K562 (cell line): ENCODE data around the gene CCDC7. TPM values are rescaled to one million over a fixed set of nuclear protein-coding genes. Genes with fewer than 3 reads are reported as not detected.

Source experiments
- ATAC-seq: fragments of 200-7000 bp; cut with Tn5 transposase; 3 replicates; pipeline ENCODE4 v1.9.1; 2020; ENCODE audit warnings: moderate library complexity
- BruUV-seq: library from RNA; stranded (reverse); fragments of 400-500 nt; replicated peaks from 2 replicates; lab custom pipeline; 2021; lab: Mats Ljungman, UMichigan
- CTCF ChIA-PET: fragments of 300-600 bp; formaldehyde crosslinking; extraction: SDS; loops from one replicate; lab custom pipeline; 2021; ENCODE audit warnings: low intra/inter-chr PET ratio; lab: Yijun Ruan, JAX
- POLR2A ChIA-PET: fragments of 300-600, 350-650 bp; sonication (Branson Sonifier 250); formaldehyde crosslinking; extraction: SDS; loops from one replicate; lab custom pipeline; 2021; ENCODE audit warnings: antibody characterized with exemption, inconsistent platforms; lab: Yijun Ruan, JAX
- DNase-seq, 4 experiments: peaks; one replicate each; pipeline versions ENCODE4 v3.0.0 to v3.0.0-alpha.2; 2011 to 2018; ENCODE audit warnings: low spot score in 3 of 4, mixed read lengths in 3 of 4; ENCODE audit errors: extremely low read depth in 1 of 4
- FAIRE-seq: peaks from 2 replicates; lab custom pipeline; 2011; peaks lifted over from hg19 to GRCh38; lab: Jason Lieb, UNC
- H2AFZ ChIP-seq: 2 replicates; pipeline ENCODE4 v1.6.0; 2011; ENCODE audit warnings: low read depth, low read length, control low read depth, inconsistent platforms
- H3K27ac ChIP-seq: fragments of 200-600 bp; 3 replicates; pipeline ENCODE4 v1.8.0; 2011; ENCODE audit warnings: low read depth, mild to moderate bottlenecking, control low read depth, inconsistent platforms, low read length, moderate library complexity, mixed read lengths; ENCODE audit errors: extremely low read depth
- H3K27me3 ChIP-seq, 2 experiments: fragments of 300-600 bp in 1 of 2; 2 replicates in 1 of 2; 3 replicates in 1 of 2; pipeline versions ENCODE4 v1.6.0 to v1.8.0; 2011; ENCODE audit warnings: inconsistent platforms in 2 of 2, low read length in 2 of 2, mild to moderate bottlenecking in 1 of 2, mixed read lengths in 1 of 2, moderate library complexity in 1 of 2; ENCODE audit not compliant: control insufficient read depth in 2 of 2, insufficient read depth in 2 of 2
- H3K36me3 ChIP-seq: fragments of 300-600 bp; 3 replicates; pipeline ENCODE4 v1.8.0; 2011; ENCODE audit warnings: mild to moderate bottlenecking, low read length, inconsistent platforms; ENCODE audit not compliant: control insufficient read depth, insufficient read depth
- H3K4me1 ChIP-seq, 2 experiments: fragments of 200-600 bp in 1 of 2; replicated peaks in 1 of 2; 2 replicates in 1 of 2; 3 replicates in 1 of 2; pipeline versions ENCODE4 v1.5.1 to v1.8.0; 2011; ENCODE audit warnings: inconsistent platforms in 2 of 2, low read length in 2 of 2, mild to moderate bottlenecking in 1 of 2, mixed read lengths in 1 of 2, moderate library complexity in 1 of 2; ENCODE audit not compliant: control insufficient read depth in 2 of 2, insufficient read depth in 2 of 2
- H3K4me2 ChIP-seq: 2 replicates; pipeline ENCODE4 v1.6.1; 2011; ENCODE audit warnings: low read length, control low read depth, inconsistent platforms, mixed read lengths; ENCODE audit not compliant: insufficient read depth
- H3K4me3 ChIP-seq: fragments of 200-600 bp; sonication (generic), shearing (Covaris generic); 2 replicates; pipeline ENCODE4 v1.5.1; 2016; ENCODE audit warnings: control low read depth, inconsistent platforms
- H3K79me2 ChIP-seq: fragments of 200-600 bp; 3 replicates; pipeline ENCODE4 v1.8.0; 2011; ENCODE audit warnings: low read length, inconsistent platforms; ENCODE audit not compliant: control insufficient read depth, insufficient read depth
- H3K9ac ChIP-seq, 2 experiments: 2 replicates each; pipeline versions ENCODE4 v1.6.0 to v1.6.1; 2011; ENCODE audit warnings: low read depth in 2 of 2, low read length in 2 of 2, control low read depth in 1 of 2, inconsistent platforms in 1 of 2, mild to moderate bottlenecking in 1 of 2, mixed read lengths in 1 of 2; ENCODE audit not compliant: insufficient read depth in 1 of 2
- H3K9me1 ChIP-seq: one replicate; pipeline ENCODE4 v1.6.0; 2011; ENCODE audit warnings: inconsistent platforms, mild to moderate bottlenecking, low read length, moderate library complexity; ENCODE audit not compliant: control insufficient read depth, insufficient read depth
- H3K9me3 ChIP-seq: replicated peaks from 2 replicates; pipeline ENCODE4 v1.5.1; 2011; ENCODE audit warnings: low read depth, low read length, inconsistent platforms; ENCODE audit not compliant: control insufficient read depth, insufficient read depth
- H4K20me1 ChIP-seq: replicated peaks from 2 replicates; pipeline ENCODE4 v1.6.1; 2011; ENCODE audit warnings: low read length, inconsistent platforms, mixed read lengths; ENCODE audit not compliant: control insufficient read depth, insufficient read depth
- CHD2 ChIP-seq: IDR thresholded peaks from 2 replicates; pipeline ENCODE4 v1.6.1; 2011; ENCODE audit warnings: low read depth, low read length
- E2F5 ChIP-seq: sonication (generic); formaldehyde crosslinking; IDR thresholded peaks from 2 replicates; pipeline ENCODE4 v1.8.0; 2022; ENCODE audit warnings: mild to moderate bottlenecking, missing genetic modification reagents
- FOXP4 ChIP-seq: sonication (generic); formaldehyde crosslinking; IDR thresholded peaks from 2 replicates; pipeline ENCODE4 v1.8.0; 2022; ENCODE audit warnings: mild to moderate bottlenecking, missing genetic modification reagents, borderline replicate concordance
- GABPB2 ChIP-seq: fragments of 250-450 bp; sonication (Bioruptor Pico); conservative IDR thresholded peaks from 2 replicates; pipeline ENCODE4 v1.5.1; 2021; ENCODE audit warnings: mild to moderate bottlenecking
- MEF2D ChIP-seq: conservative IDR thresholded peaks from 2 replicates; pipeline ENCODE4 v1.6.1; 2016; ENCODE audit warnings: low read depth, missing genetic modification characterization, missing compliant biosample characterization
- NFXL1 ChIP-seq: fragments of 450-650 bp; formaldehyde crosslinking; IDR thresholded peaks from 2 replicates; pipeline ENCODE4 v1.4.0; 2021; ENCODE audit warnings: mild to moderate bottlenecking
- NRF1 ChIP-seq, 2 experiments: fragments of 450-650 bp; IDR thresholded peaks in 1 of 2; conservative IDR thresholded peaks in 1 of 2; 2 replicates each; pipeline ENCODE4 v1.6.1; 2014; ENCODE audit warnings: mild to moderate bottlenecking in 2 of 2
- PURB ChIP-seq: sonication (generic); formaldehyde crosslinking; IDR thresholded peaks from 2 replicates; pipeline ENCODE4 v1.9.0; 2021; ENCODE audit warnings: low read depth, mild to moderate bottlenecking, missing genetic modification reagents
- SMARCA4 ChIP-seq: fragments of 450-650 bp; IDR thresholded peaks from 2 replicates; pipeline ENCODE4 v1.6.1; 2016
- TBL1XR1 ChIP-seq, 2 experiments: IDR thresholded peaks; 2 replicates each; pipeline ENCODE4 v1.6.1; 2012; ENCODE audit warnings: improper control_type of control experiment in 2 of 2, low read length in 2 of 2, mild to moderate bottlenecking in 1 of 2
- WGBS: fragments of 100-300 bp; shearing (Covaris generic); methylation state at CpG from one replicate; pipeline ENCODE4 v1.1.6; 2016; ENCODE audit warnings: low coverage, mixed read lengths; ENCODE audit not compliant: insufficient coverage; ENCODE audit errors: missing lambda C conversion rate; 5-methylcytosine and 5-hydroxymethylcytosine counted together
- in situ Hi-C: fragments of 300-500 bp; cut with MboI; formaldehyde crosslinking; loops from 4 replicates; pipeline ENCODE4 v1.15.0; 2018; ENCODE audit warnings: inconsistent platforms, mixed read lengths
- intact Hi-C: fragments of 100-400 bp; cut with micrococcal nuclease; formaldehyde crosslinking; loops from 2 replicates; pipeline ENCODE4 v1.14.2; 2022
- polyA plus RNA-seq, 8 experiments: library from polyadenylated mRNA; depleted of rRNA in 4 of 8; stranded (reverse) in 5 of 8; unstranded in 3 of 8; fragments of >200 nt; fragmentation: Nextera tagmentation in 2 of 8; fragmentation: Illumina TruSeq in 1 of 8; extraction: Ambion mirVana in 2 of 8; extraction: Trizol in 1 of 8; gene quantifications; 2 replicates each; pipeline versions ENCODE4 v1.2.1 to v1.2.3, GENCODE V29; 2011 to 2014; ENCODE audit warnings: inconsistent platforms in 1 of 8, missing spikeins in 1 of 8
- total RNA-seq, 7 experiments: library from RNA; depleted of rRNA in 6 of 7; stranded (reverse); fragments of >200 nt in 6 of 7; fragmentation: Illumina TruSeq in 2 of 7; extraction: Trizol in 2 of 7; gene quantifications; 2 replicates each; pipeline versions ENCODE4 v1.2.1 to v1.2.3, GENCODE V29; 2011 to 2021; ENCODE audit warnings: low replicate concordance in 1 of 7
- TF ChIP-seq, protein P1 (sequence below): fragments of 450-650 bp; formaldehyde crosslinking; conservative IDR thresholded peaks from 2 replicates; pipeline ENCODE4 v1.4.0; 2022; ENCODE audit warnings: mild to moderate bottlenecking, missing genetic modification characterization

Gene CCDC7
- total and polyA plus RNA-seq, 9 of the 15 experiments (the other 6 are each of a cell fraction or from before 2014, with no cell fraction given), result 1.5 to 6.6 (median 2.7) TPM

DNA sequence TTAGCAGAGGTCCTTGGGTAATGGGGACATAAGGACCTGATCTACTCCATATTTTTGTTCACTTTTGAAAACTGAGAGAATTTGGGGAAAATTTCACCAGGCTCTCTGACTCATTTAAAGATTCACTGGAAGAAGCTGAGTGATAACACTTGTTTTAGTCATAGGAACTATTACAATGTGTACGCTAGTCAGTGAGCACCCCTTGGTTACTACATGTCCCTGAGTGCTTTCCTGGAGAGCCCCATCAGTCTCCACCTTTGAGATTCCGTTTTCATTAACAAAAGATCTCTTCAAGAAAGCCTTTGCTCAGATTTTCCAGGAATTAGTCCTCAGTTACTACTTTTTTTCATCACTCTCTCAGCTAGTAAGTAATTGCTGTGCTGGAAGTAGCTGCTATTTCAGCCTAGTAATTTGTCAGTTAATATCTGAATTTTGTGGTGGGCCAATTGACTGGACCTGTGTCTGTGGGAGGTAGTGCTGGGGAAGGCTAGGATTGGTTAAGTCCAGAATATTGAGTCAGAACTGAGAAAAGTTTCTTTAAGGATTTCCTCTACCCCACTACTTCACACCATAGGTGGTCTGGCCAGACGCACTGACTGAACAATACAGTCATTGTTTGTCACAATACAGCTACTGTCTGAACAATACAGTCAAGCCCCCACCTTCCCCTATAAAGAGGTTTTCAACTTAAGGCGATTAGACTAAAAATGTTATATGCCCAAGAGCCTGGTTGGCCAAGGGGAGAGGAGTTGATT is 235.0 kb downstream of the CCDC7 start:
- WGBS, result 0% methylated on average over 4 of the region's 4 CpGs
- intact Hi-C loops, result no loop called here
- in situ Hi-C loops, result no loop called here
- no peak for FAIRE-seq
- BruUV-seq, result no TSS peak
- Histone ChIP-seq H4K20me1 (no peaks in the 10 kb centered on the region), H3K9me1 (no peaks in the 10 kb centered on the region), H3K36me3 (no peaks in the 10 kb centered on the region), H3K4me3 (no peak overlapping the region), H2AFZ (no peak overlapping the region), H3K27me3 (no peaks in the 10 kb centered on the region), H3K79me2 (no peaks in the 10 kb centered on the region), H3K4me2 (no peak overlapping the region), H3K4me1 (no peaks in the 10 kb centered on the region), H3K27ac (no peak overlapping the region), H3K9ac (no peak overlapping the region), H3K9me3 (no peaks in the 10 kb centered on the region)
- no peak for DNase-seq
- ChIA-PET CTCF (no interaction called here), POLR2A (interaction anchor here (0.6 kb wide), 1 partner anchor 251 kb away, joined by 3 read pairs; no protein-coding TSS in a partner anchor)
- no peak for ATAC-seq
- no peak for TF ChIP-seq NRF1 (conservative IDR thresholded peaks at IDR 0.05 in 1 of 2, IDR thresholded peaks at IDR 0.05 in 1 of 2)
- TF ChIP-seq FOXP4 (CRISPR knock-in tag), result no peak
- TF ChIP-seq, protein P1, sequence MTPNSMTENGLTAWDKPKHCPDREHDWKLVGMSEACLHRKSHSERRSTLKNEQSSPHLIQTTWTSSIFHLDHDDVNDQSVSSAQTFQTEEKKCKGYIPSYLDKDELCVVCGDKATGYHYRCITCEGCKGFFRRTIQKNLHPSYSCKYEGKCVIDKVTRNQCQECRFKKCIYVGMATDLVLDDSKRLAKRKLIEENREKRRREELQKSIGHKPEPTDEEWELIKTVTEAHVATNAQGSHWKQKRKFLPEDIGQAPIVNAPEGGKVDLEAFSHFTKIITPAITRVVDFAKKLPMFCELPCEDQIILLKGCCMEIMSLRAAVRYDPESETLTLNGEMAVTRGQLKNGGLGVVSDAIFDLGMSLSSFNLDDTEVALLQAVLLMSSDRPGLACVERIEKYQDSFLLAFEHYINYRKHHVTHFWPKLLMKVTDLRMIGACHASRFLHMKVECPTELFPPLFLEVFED, result no peak
- TF ChIP-seq CHD2, result no peak
- no peak for TF ChIP-seq PURB (CRISPR knock-in tag)
- no peak for TF ChIP-seq NFXL1 (CRISPR knock-in tag)
- TF ChIP-seq MEF2D (tag), result no peak
- no peak for TF ChIP-seq SMARCA4
- no peak for TF ChIP-seq E2F5 (CRISPR knock-in tag)
- no peak for TF ChIP-seq GABPB2 (CRISPR knock-in tag)
- TF ChIP-seq TBL1XR1 (IDR thresholded peaks at IDR 0.05; ENCODE audit: low read length in 2 of 2), result no peak
